Endodermal cell (in vitro differentiated cells): ENCODE results near the gene HHIP. TPM values are rescaled to one million over a fixed set of nuclear protein-coding genes. Genes with fewer than 3 reads are reported as not detected.
A peak's percentile ranks its signal among the peaks of the same experiment; 100 is the strongest.

ENCODE experiments used
- DNase-seq: peaks from one replicate; pipeline ENCODE4 v3.0.0-alpha.2; 2017
- H3K27ac ChIP-seq: 2 replicates; pipeline ENCODE4 v1.5.1; 2013; ENCODE audit warnings: mild to moderate bottlenecking, low read depth, low read length, moderate library complexity
- H3K27me3 ChIP-seq: 2 replicates; pipeline ENCODE4 v1.6.1; 2013; ENCODE audit warnings: mild to moderate bottlenecking, low read length, moderate library complexity; ENCODE audit not compliant: insufficient read depth, control insufficient read depth, poor library complexity, severe bottlenecking
- H3K36me3 ChIP-seq: 2 replicates; pipeline ENCODE4 v1.7.0; 2013; ENCODE audit warnings: mild to moderate bottlenecking, low read length, moderate library complexity; ENCODE audit not compliant: control insufficient read depth, insufficient read depth
- H3K4me1 ChIP-seq: one replicate; pipeline ENCODE4 v1.7.0; 2013; ENCODE audit warnings: low read length; ENCODE audit not compliant: control insufficient read depth, insufficient read depth
- H3K4me3 ChIP-seq: 2 replicates; pipeline ENCODE4 v1.5.1; 2013; ENCODE audit warnings: mild to moderate bottlenecking, low read length, moderate library complexity
- H3K9ac ChIP-seq: 2 replicates; pipeline ENCODE4 v1.6.1; 2013; ENCODE audit warnings: mild to moderate bottlenecking, low read length, moderate library complexity; ENCODE audit not compliant: poor library complexity, severe bottlenecking; ENCODE audit errors: extremely low read depth
- H3K9me3 ChIP-seq: 2 replicates; pipeline ENCODE4 v1.6.1; 2013; ENCODE audit warnings: mild to moderate bottlenecking, low read length, moderate library complexity; ENCODE audit not compliant: control insufficient read depth
- H3K27ac Mint-ChIP-seq: 2 replicates; pipeline ENCODE4 v1.8.0; 2020; ENCODE audit warnings: mixed read lengths
- H3K27me3 Mint-ChIP-seq: 2 replicates; pipeline ENCODE4 v1.8.0; 2021; ENCODE audit warnings: mild to moderate bottlenecking, mixed read lengths; ENCODE audit not compliant: insufficient read depth
- H3K36me3 Mint-ChIP-seq: 2 replicates; pipeline ENCODE4 v1.8.0; 2020; ENCODE audit warnings: low read depth, mixed read lengths
- H3K4me1 Mint-ChIP-seq: 2 replicates; pipeline ENCODE4 v1.8.0; 2020; ENCODE audit warnings: mixed read lengths
- H3K4me3 Mint-ChIP-seq: 2 replicates; pipeline ENCODE4 v1.8.0; 2020; ENCODE audit warnings: mild to moderate bottlenecking, moderate library complexity, mixed read lengths
- H3K9me3 Mint-ChIP-seq: 2 replicates; pipeline ENCODE4 v1.8.0; 2020; ENCODE audit warnings: mild to moderate bottlenecking, mixed read lengths
- WGBS, 2 experiments: methylation state at CpG; one replicate each; pipeline versions ENCODE4 v1.1.5 to v1.1.7; 2013; ENCODE audit warnings: missing lambda C conversion rate in 2 of 2, mixed read lengths in 1 of 2; ENCODE audit not compliant: insufficient coverage in 1 of 2, insufficient read length in 1 of 2; 5-methylcytosine and 5-hydroxymethylcytosine counted together
- total RNA-seq, 2 donors: library from RNA; stranded (reverse); fragmentation: NEBNext Ultra II Directional in 1 of 2; extraction: Animal tissue kit (Norgen Biotek cat#: 25700) in 1 of 2; gene quantifications; 2 replicates in 1 of 2; 3 replicates in 1 of 2; pipeline ENCODE4 v1.2.1, GENCODE V29; 2021
- TF ChIP-seq, protein P1 (sequence below): fragments of 200-600 bp; sonication (generic); conservative IDR thresholded peaks from 2 replicates; pipeline ENCODE4 v1.5.0; 2021; ENCODE audit warnings: antibody characterized with exemption, mild to moderate bottlenecking

Gene HHIP
- total RNA-seq, 2 donors from 2014 or later = 1.8 to 3.4 TPM

DNA sequence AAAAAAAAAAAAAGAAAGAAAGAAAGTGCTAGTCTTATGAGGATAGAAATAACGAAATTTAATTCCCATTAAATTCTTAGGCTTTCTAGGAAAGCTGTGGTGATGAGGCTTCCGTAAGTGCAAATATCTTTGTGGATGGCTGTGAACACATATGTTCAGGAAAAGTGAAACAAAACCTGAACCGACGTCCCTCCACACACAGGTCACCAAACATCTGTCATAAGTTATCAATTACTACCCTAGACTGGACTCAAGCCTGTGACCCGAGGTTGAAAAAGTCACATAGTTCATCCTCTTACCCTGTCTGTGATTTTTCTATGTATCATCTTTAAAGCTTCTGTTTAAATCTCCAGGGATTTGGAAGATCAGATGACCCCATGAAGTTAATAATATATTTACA, 24.8 kb downstream of the HHIP start:
- Histone ChIP-seq H3K9me3 (no peaks in the 10 kb centered on the region), H3K27me3 (peaks cover 3% of the 10 kb centered on the region), H3K4me3 (no peak overlapping the region), H3K9ac (no peak overlapping the region), H3K4me1 (peaks cover 4% of the 10 kb centered on the region), H3K27ac (no peak overlapping the region), H3K36me3 (no peaks in the 10 kb centered on the region)
- H3K27me3 Mint-ChIP-seq = no peaks in the 10 kb centered on the region
- H3K4me3 Mint-ChIP-seq = no peak overlapping the region
- H3K9me3 Mint-ChIP-seq = no peaks in the 10 kb centered on the region
- no peak for DNase-seq
- H3K36me3 Mint-ChIP-seq = no peaks in the 10 kb centered on the region
- H3K4me1 Mint-ChIP-seq = peaks cover 3% of the 10 kb centered on the region
- H3K27ac Mint-ChIP-seq = no peak overlapping the region
- WGBS, 2 experiments = 81 to 98% methylated on average over 3 to 5 of the region's 5 CpGs
- TF ChIP-seq, protein P1, sequence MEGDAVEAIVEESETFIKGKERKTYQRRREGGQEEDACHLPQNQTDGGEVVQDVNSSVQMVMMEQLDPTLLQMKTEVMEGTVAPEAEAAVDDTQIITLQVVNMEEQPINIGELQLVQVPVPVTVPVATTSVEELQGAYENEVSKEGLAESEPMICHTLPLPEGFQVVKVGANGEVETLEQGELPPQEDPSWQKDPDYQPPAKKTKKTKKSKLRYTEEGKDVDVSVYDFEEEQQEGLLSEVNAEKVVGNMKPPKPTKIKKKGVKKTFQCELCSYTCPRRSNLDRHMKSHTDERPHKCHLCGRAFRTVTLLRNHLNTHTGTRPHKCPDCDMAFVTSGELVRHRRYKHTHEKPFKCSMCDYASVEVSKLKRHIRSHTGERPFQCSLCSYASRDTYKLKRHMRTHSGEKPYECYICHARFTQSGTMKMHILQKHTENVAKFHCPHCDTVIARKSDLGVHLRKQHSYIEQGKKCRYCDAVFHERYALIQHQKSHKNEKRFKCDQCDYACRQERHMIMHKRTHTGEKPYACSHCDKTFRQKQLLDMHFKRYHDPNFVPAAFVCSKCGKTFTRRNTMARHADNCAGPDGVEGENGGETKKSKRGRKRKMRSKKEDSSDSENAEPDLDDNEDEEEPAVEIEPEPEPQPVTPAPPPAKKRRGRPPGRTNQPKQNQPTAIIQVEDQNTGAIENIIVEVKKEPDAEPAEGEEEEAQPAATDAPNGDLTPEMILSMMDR = no peak

DNA sequence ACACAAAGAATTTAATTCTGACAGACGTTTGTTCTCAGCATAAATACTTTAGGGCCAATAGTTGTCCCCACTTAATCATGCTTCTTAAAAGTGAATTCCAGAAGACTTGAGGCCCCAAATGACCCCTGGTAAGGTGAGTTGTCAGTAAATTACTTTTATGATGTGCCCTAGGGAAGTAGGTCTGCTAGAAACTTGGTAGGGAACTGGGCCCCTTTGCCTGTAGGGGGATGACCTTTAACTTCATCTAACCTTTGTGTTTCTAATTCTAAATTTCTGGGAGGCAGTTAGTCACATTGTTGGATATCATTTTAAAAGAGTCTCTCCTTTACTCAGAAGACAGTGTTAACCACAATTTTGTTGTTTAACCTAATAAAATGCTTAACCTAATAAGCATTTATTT, 28.8 kb downstream of the HHIP start:
- no peak overlapping the region for H3K4me3 Mint-ChIP-seq
- H3K36me3 Mint-ChIP-seq = no peaks in the 10 kb centered on the region
- H3K4me3 ChIP-seq = no peak overlapping the region
- no peak overlapping the region for H3K27ac Mint-ChIP-seq
- H3K4me1 ChIP-seq = no peaks in the 10 kb centered on the region
- DNase-seq = no peak
- H3K27me3 ChIP-seq = no peaks in the 10 kb centered on the region
- no peak overlapping the region for H3K9ac ChIP-seq
- TF ChIP-seq, protein P1 = peak; percentile 44
- H3K4me1 Mint-ChIP-seq = no peaks in the 10 kb centered on the region
- no peaks in the 10 kb centered on the region for H3K9me3 ChIP-seq
- H3K27me3 Mint-ChIP-seq = peaks cover 1% of the 10 kb centered on the region
- WGBS, 2 experiments = 74% methylated on average over 1 of the region's 1 CpG; no CpG with 5 or more reads in 1 of the 2 experiments
- H3K9me3 Mint-ChIP-seq = peaks cover 1% of the 10 kb centered on the region
- no peak overlapping the region for H3K27ac ChIP-seq
- H3K36me3 ChIP-seq = no peaks in the 10 kb centered on the region

DNA sequence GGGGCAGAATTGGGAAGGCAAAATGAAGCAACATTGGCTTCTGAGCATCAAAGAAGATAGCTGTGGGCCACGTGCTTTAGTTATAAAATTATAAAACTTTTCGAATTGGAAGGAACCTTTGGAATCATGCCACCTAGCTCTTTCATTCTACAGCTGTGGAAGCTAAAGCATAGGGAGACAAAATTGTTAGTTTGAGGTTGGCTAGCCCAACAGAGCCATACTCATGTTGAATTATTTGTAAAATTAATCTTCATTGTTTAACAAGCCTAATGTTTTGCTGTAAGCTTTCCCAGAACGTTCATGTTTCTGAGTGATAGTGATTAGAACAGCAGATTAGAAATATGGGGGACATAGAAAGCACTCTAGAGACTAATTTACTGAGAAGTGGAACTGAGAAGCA, 35.9 kb downstream of the HHIP start:
- Mint-ChIP-seq H3K27me3 (peaks cover 1% of the 10 kb centered on the region), H3K4me1 (peaks cover 5% of the 10 kb centered on the region), H3K4me3 (no peak overlapping the region), H3K36me3 (no peaks in the 10 kb centered on the region), H3K9me3 (peaks cover 1% of the 10 kb centered on the region), H3K27ac (no peak overlapping the region)
- H3K27ac ChIP-seq = no peak overlapping the region
- H3K27me3 ChIP-seq = no peaks in the 10 kb centered on the region
- no peaks in the 10 kb centered on the region for H3K36me3 ChIP-seq
- no peaks in the 10 kb centered on the region for H3K4me1 ChIP-seq
- 93 to 95% methylated on average over 3 of the region's 3 CpGs for WGBS, 2 experiments
- H3K9me3 ChIP-seq = no peaks in the 10 kb centered on the region
- no peak for DNase-seq
- TF ChIP-seq, protein P1 = no peak
- no peak overlapping the region for H3K9ac ChIP-seq
- no peak overlapping the region for H3K4me3 ChIP-seq
